Left ventricle myocardium inferior (tissue), 1 donor: ENCODE data around the gene INPP4A. TPM values are rescaled to one million over a fixed set of nuclear protein-coding genes. Genes with fewer than 3 reads are reported as not detected.
A peak's percentile ranks its signal among the peaks of the same experiment; 100 is the strongest.

Source experiments
- DNase-seq: peaks from one replicate; pipeline ENCODE4 v3.0.0-alpha.2; 2020
- H3K27ac ChIP-seq: fragments of 200-600 bp; replicated peaks from 2 replicates; pipeline ENCODE4 v1.8.0; 2021
- H3K27me3 ChIP-seq: fragments of 200-600 bp; 2 replicates; pipeline ENCODE4 v1.8.0; 2021; ENCODE audit warnings: low read depth
- H3K36me3 ChIP-seq: fragments of 200-600 bp; 2 replicates; pipeline ENCODE4 v1.8.0; 2021
- H3K4me1 ChIP-seq: fragments of 200-600 bp; 2 replicates; pipeline ENCODE4 v1.8.0; 2021
- H3K4me3 ChIP-seq: fragments of 200-600 bp; 2 replicates; pipeline ENCODE4 v1.8.0; 2021; ENCODE audit warnings: mild to moderate bottlenecking, moderate library complexity
- H3K9me3 ChIP-seq: fragments of 200-600 bp; replicated peaks from 2 replicates; pipeline ENCODE4 v1.8.0; 2021
- CTCF ChIP-seq: fragments of 200-600 bp; IDR thresholded peaks from 2 replicates; pipeline ENCODE4 v1.8.0; 2021; ENCODE audit warnings: antibody characterized with exemption, mild to moderate bottlenecking, borderline replicate concordance
- intact Hi-C: fragments of 100-400 bp; cut with micrococcal nuclease; formaldehyde crosslinking; loops from one replicate; pipeline ENCODE4 v1.11.0; 2022
- total RNA-seq: library from RNA; stranded (reverse); fragmentation: NEBNext Ultra II Directional; extraction: Animal tissue kit (Norgen Biotek cat#: 25700); gene quantifications from one replicate; pipeline ENCODE4 v1.2.1, GENCODE V29; 2021
- donor health status: DM: no; HTN: yes; CAD: no; lungs with severe emphysema.

The INPP4A gene
- total RNA-seq, 1 donor from 2014 or later, result 20.8 TPM

- H3K27me3 ChIP-seq, result no peaks in the 10 kb centered on the region
- peak overlapping the region; percentile 64 for H3K27ac ChIP-seq
- H3K36me3 ChIP-seq, result no peaks in the 10 kb centered on the region
- intact Hi-C loops, result no loop called here
- H3K4me1 ChIP-seq, result peaks cover 86% of the 10 kb centered on the region
- no peak for TF ChIP-seq CTCF
- H3K9me3 ChIP-seq, result no peaks in the 10 kb centered on the region
- H3K4me3 ChIP-seq, result no peak overlapping the region
- DNase-seq, result no peak
These were observed 44.8 kb downstream of the INPP4A start for GRCh38 chr2:98489486-98489885.

- Histone ChIP-seq H3K9me3 (no peaks in the 10 kb centered on the region), H3K27ac (peak overlapping the region; percentile 64), H3K4me3 (no peak overlapping the region), H3K27me3 (no peaks in the 10 kb centered on the region), H3K4me1 (peaks cover 89% of the 10 kb centered on the region), H3K36me3 (no peaks in the 10 kb centered on the region)
- TF ChIP-seq CTCF, result no peak
- no peak for DNase-seq
- intact Hi-C loops, result no loop called here
These were observed 45.6 kb downstream of the INPP4A start for GRCh38 chr2:98489971-98490962.

GRCh38 chr2:98492441-98492840 is 47.8 kb downstream of the INPP4A start:
- intact Hi-C loops, result no loop called here
- Histone ChIP-seq H3K4me3 (no peak overlapping the region), H3K36me3 (no peaks in the 10 kb centered on the region), H3K27ac (peak overlapping the region; percentile 18), H3K9me3 (peaks cover 12% of the 10 kb centered on the region), H3K4me1 (peaks cover 95% of the 10 kb centered on the region), H3K27me3 (no peaks in the 10 kb centered on the region)
- TF ChIP-seq CTCF, result no peak
- DNase-seq, result no peak

- peak overlapping the region; percentile 50 for H3K27ac ChIP-seq
- intact Hi-C loops, result no loop called here
- no peak overlapping the region for H3K4me3 ChIP-seq
- no peak for TF ChIP-seq CTCF
- DNase-seq, result no peak
- no peaks in the 10 kb centered on the region for H3K36me3 ChIP-seq
- peaks cover 95% of the 10 kb centered on the region for H3K4me1 ChIP-seq
- peaks cover 12% of the 10 kb centered on the region for H3K9me3 ChIP-seq
- H3K27me3 ChIP-seq, result no peaks in the 10 kb centered on the region
These were observed 50.0 kb downstream of the INPP4A start for GRCh38 chr2:98494699-98495098.

- DNase-seq, result no peak
- Histone ChIP-seq H3K4me1 (peaks cover 77% of the 10 kb centered on the region), H3K4me3 (no peak overlapping the region), H3K27ac (peak overlapping the region; percentile 53), H3K27me3 (no peaks in the 10 kb centered on the region), H3K9me3 (peaks cover 12% of the 10 kb centered on the region), H3K36me3 (no peaks in the 10 kb centered on the region)
- intact Hi-C loops, result no loop called here
- no peak for TF ChIP-seq CTCF
These were observed 52.3 kb downstream of the INPP4A start for GRCh38 chr2:98496750-98497493.
